Neural progenitor cell (in vitro differentiated cells): Measurements from ENCODE around the gene CCL17. TPM values are rescaled to one million over a fixed set of nuclear protein-coding genes. Genes with fewer than 3 reads are reported as not detected.
A peak's percentile ranks its signal among the peaks of the same experiment; 100 is the strongest.

Experiments
- DNase-seq: peaks from one replicate; pipeline ENCODE4 v3.0.0-alpha.2; 2016; ENCODE audit warnings: low spot score
- H2AFZ ChIP-seq: fragments of 200-600 bp; sonication (generic); replicated peaks from 2 replicates; pipeline ENCODE4 v1.6.1; 2016; ENCODE audit warnings: antibody characterized with exemption
- H3F3A ChIP-seq: fragments of 200-600 bp; sonication (generic); 2 replicates; pipeline ENCODE4 v1.6.1; 2016; ENCODE audit warnings: antibody characterized with exemption, low read depth
- H3K27ac ChIP-seq: fragments of 200-600 bp; sonication (generic); 2 replicates; pipeline ENCODE4 v1.5.1; 2016; ENCODE audit warnings: mild to moderate bottlenecking
- H3K27me3 ChIP-seq: fragments of 200-600 bp; sonication (generic); 2 replicates; pipeline ENCODE4 v1.6.1; 2016; ENCODE audit warnings: mild to moderate bottlenecking, moderate library complexity
- H3K36me3 ChIP-seq: fragments of 200-600 bp; sonication (generic); 2 replicates; pipeline ENCODE4 v1.5.1; 2016
- H3K4me1 ChIP-seq: fragments of 200-600 bp; sonication (generic); 2 replicates; pipeline ENCODE4 v1.6.1; 2016; ENCODE audit warnings: mixed run types
- H3K4me2 ChIP-seq: fragments of 200-600 bp; sonication (generic); 2 replicates; pipeline ENCODE4 v1.6.1; 2016
- H3K4me3 ChIP-seq: fragments of 200-600 bp; sonication (generic); 2 replicates; pipeline ENCODE4 v1.5.1; 2016
- H3K79me2 ChIP-seq: fragments of 200-600 bp; sonication (generic); 2 replicates; pipeline ENCODE4 v1.6.1; 2016; ENCODE audit warnings: low read depth
- H3K9ac ChIP-seq: fragments of 200-600 bp; sonication (generic); 2 replicates; pipeline ENCODE4 v1.6.1; 2016
- H3K9me3 ChIP-seq: fragments of 200-600 bp; sonication (generic); 2 replicates; pipeline ENCODE4 v1.5.1; 2016; ENCODE audit warnings: low read depth
- H4K20me1 ChIP-seq: fragments of 200-600 bp; sonication (generic); 2 replicates; pipeline ENCODE4 v1.6.1; 2016; ENCODE audit warnings: low read depth
- H3K27ac Mint-ChIP-seq: 3 replicates; pipeline ENCODE4 v1.8.0; 2021; ENCODE audit warnings: mixed read lengths
- H3K27me3 Mint-ChIP-seq: 2 replicates; pipeline ENCODE4 v1.8.0; 2022; ENCODE audit warnings: low read depth, mild to moderate bottlenecking, inconsistent platforms, moderate library complexity, mixed read lengths; ENCODE audit not compliant: insufficient read depth
- H3K36me3 Mint-ChIP-seq: 3 replicates; pipeline ENCODE4 v1.8.0; 2021; ENCODE audit warnings: mixed read lengths
- H3K4me1 Mint-ChIP-seq: 3 replicates; pipeline ENCODE4 v1.8.0; 2021; ENCODE audit warnings: mixed read lengths
- H3K4me3 Mint-ChIP-seq: 3 replicates; pipeline ENCODE4 v1.8.0; 2021; ENCODE audit warnings: mild to moderate bottlenecking, moderate library complexity, mixed read lengths
- H3K9me3 Mint-ChIP-seq: 3 replicates; pipeline ENCODE4 v1.8.0; 2020; ENCODE audit warnings: mixed read lengths
- CTCF ChIP-seq: fragments of 200-600 bp; sonication (generic); IDR thresholded peaks from 2 replicates; pipeline ENCODE4 v1.5.1; 2017; ENCODE audit warnings: antibody characterized with exemption, mild to moderate bottlenecking
- EZH2 ChIP-seq: fragments of 200-600 bp; sonication (generic); IDR thresholded peaks from 2 replicates; pipeline ENCODE4 v1.6.1; 2017; ENCODE audit warnings: antibody characterized with exemption, mild to moderate bottlenecking, moderate library complexity
- EZH2phosphoT487 ChIP-seq: fragments of 200-600 bp; sonication (generic); IDR thresholded peaks from 2 replicates; pipeline ENCODE4 v1.6.1; 2017; ENCODE audit warnings: antibody characterized with exemption
- total RNA-seq: library from RNA; depleted of rRNA; stranded (reverse); fragments of >200 nt; gene quantifications from 2 replicates; pipeline ENCODE4 v1.2.3, GENCODE V29; 2015; ENCODE audit warnings: low replicate concordance

Gene CCL17
- total RNA-seq, 1 donor from 2014 or later: not detected

- no peak overlapping the region for H3K27ac ChIP-seq
- no peak for DNase-seq
- H3K9me3 ChIP-seq: no peaks in the 10 kb centered on the region
- no peaks in the 10 kb centered on the region for H3K79me2 ChIP-seq
- no peak overlapping the region for H3K4me3 Mint-ChIP-seq
- no peaks in the 10 kb centered on the region for H3K27me3 ChIP-seq
- no peak overlapping the region for H2AFZ ChIP-seq
- H3K4me2 ChIP-seq: no peak overlapping the region
- H3K27me3 Mint-ChIP-seq: peaks cover 3% of the 10 kb centered on the region
- no peaks in the 10 kb centered on the region for H3K9me3 Mint-ChIP-seq
- TF ChIP-seq EZH2 (no peak), CTCF (no peak), EZH2phosphoT487 (no peak)
- no peaks in the 10 kb centered on the region for H3K36me3 Mint-ChIP-seq
- H3K27ac Mint-ChIP-seq: peak overlapping the region; percentile 92
- H3F3A ChIP-seq: no peaks in the 10 kb centered on the region
- H3K4me1 ChIP-seq: no peaks in the 10 kb centered on the region
- H4K20me1 ChIP-seq: no peaks in the 10 kb centered on the region
- H3K36me3 ChIP-seq: no peaks in the 10 kb centered on the region
- H3K4me3 ChIP-seq: no peak overlapping the region
- peaks cover 8% of the 10 kb centered on the region for H3K4me1 Mint-ChIP-seq
- no peak overlapping the region for H3K9ac ChIP-seq
These were observed 47.1 kb upstream of the CCL17 start for GRCh38 chr16:57357330-57358085.

GRCh38 chr16:57358086-57358420 is 46.5 kb upstream of the CCL17 start:
- no peaks in the 10 kb centered on the region for H3K79me2 ChIP-seq
- no peak overlapping the region for H3K4me3 ChIP-seq
- no peak overlapping the region for H3K27ac Mint-ChIP-seq
- H3K27ac ChIP-seq: no peak overlapping the region
- no peaks in the 10 kb centered on the region for H3K27me3 ChIP-seq
- H3K4me3 Mint-ChIP-seq: no peak overlapping the region
- H4K20me1 ChIP-seq: no peaks in the 10 kb centered on the region
- H3F3A ChIP-seq: no peaks in the 10 kb centered on the region
- peaks cover 8% of the 10 kb centered on the region for H3K4me1 Mint-ChIP-seq
- H3K9ac ChIP-seq: no peak overlapping the region
- H3K27me3 Mint-ChIP-seq: peaks cover 3% of the 10 kb centered on the region
- no peaks in the 10 kb centered on the region for H3K36me3 ChIP-seq
- DNase-seq: no peak
- H3K4me2 ChIP-seq: no peak overlapping the region
- H2AFZ ChIP-seq: no peak overlapping the region
- H3K36me3 Mint-ChIP-seq: no peaks in the 10 kb centered on the region
- no peaks in the 10 kb centered on the region for H3K9me3 Mint-ChIP-seq
- H3K9me3 ChIP-seq: no peaks in the 10 kb centered on the region
- TF ChIP-seq EZH2 (no peak), EZH2phosphoT487 (no peak)
- no peaks in the 10 kb centered on the region for H3K4me1 ChIP-seq

GRCh38 chr16:57358527-57359095 is 46.0 kb upstream of the CCL17 start, which contains the start of gene CCL22:
Gene CCL22, plus strand, starts transcription at chr16:57358783. Its CDS starts 34 bp downstream, at chr16:57358817.
- Histone ChIP-seq H4K20me1 (no peaks in the 10 kb centered on the region), H3K4me2 (no peak within 1 kb of the TSS), H3K27me3 (no peaks in the 10 kb centered on the region), H3K9ac (no peak within 1 kb of the TSS), H3K27ac (no peak within 1 kb of the TSS), H3K4me1 (no peaks in the 10 kb centered on the region), H3K4me3 (no peak within 1 kb of the TSS), H3K79me2 (no peaks in the 10 kb centered on the region), H3F3A (no peaks in the 10 kb centered on the region), H3K36me3 (no peaks in the 10 kb centered on the region), H3K9me3 (no peaks in the 10 kb centered on the region), H2AFZ (no peak within 1 kb of the TSS)
- H3K36me3 Mint-ChIP-seq: no peaks in the 10 kb centered on the region
- peaks cover 8% of the 10 kb centered on the region for H3K4me1 Mint-ChIP-seq
- DNase-seq: no peak
- TF ChIP-seq CTCF: no peak
- TF ChIP-seq EZH2: no peak
- TF ChIP-seq EZH2phosphoT487: no peak
- H3K27ac Mint-ChIP-seq: peak within 1 kb of the TSS; percentile 92
- H3K9me3 Mint-ChIP-seq: no peaks in the 10 kb centered on the region
- peaks cover 3% of the 10 kb centered on the region for H3K27me3 Mint-ChIP-seq
- H3K4me3 Mint-ChIP-seq: no peak within 1 kb of the TSS

- Mint-ChIP-seq H3K4me1 (peaks cover 1% of the 10 kb centered on the region), H3K9me3 (no peaks in the 10 kb centered on the region), H3K27ac (no peak overlapping the region), H3K4me3 (no peak overlapping the region), H3K36me3 (no peaks in the 10 kb centered on the region), H3K27me3 (peaks cover 7% of the 10 kb centered on the region)
- DNase-seq: no peak
- no peak overlapping the region for H3K4me2 ChIP-seq
- no peak for TF ChIP-seq EZH2
- TF ChIP-seq EZH2phosphoT487: no peak
- H3K4me3 ChIP-seq: no peak overlapping the region
- no peaks in the 10 kb centered on the region for H3K4me1 ChIP-seq
- H2AFZ ChIP-seq: no peak overlapping the region
- no peaks in the 10 kb centered on the region for H3K36me3 ChIP-seq
- no peak overlapping the region for H3K9ac ChIP-seq
- H4K20me1 ChIP-seq: no peaks in the 10 kb centered on the region
- H3F3A ChIP-seq: no peaks in the 10 kb centered on the region
- H3K27ac ChIP-seq: no peak overlapping the region
- no peaks in the 10 kb centered on the region for H3K9me3 ChIP-seq
- H3K79me2 ChIP-seq: no peaks in the 10 kb centered on the region
- no peaks in the 10 kb centered on the region for H3K27me3 ChIP-seq
These were observed 44.1 kb upstream of the CCL17 start for GRCh38 chr16:57360321-57360935.
